ENCODE measurements around the gene KCNJ5. TPM values are rescaled to one million over a fixed set of nuclear protein-coding genes. Genes with fewer than 3 reads are reported as not detected.

Gene KCNJ5
- polyA plus RNA-seq, 2 of the 4 experiments (the other 2 are of a cell fraction) = 0.04 TPM; not detected in 1

GRCh38 chr11:128879817-128880216 lies 11.3 kb upstream of the KCNJ5 start:
- WGBS (ENCODE audit: missing lambda C conversion rate) = 73% methylated on average over 10 of the region's 12 CpGs
- DNase-seq (ENCODE audit: low read depth in 1 of 2, low spot score in 1 of 2) = no peak

GRCh38 chr11:128881221-128881620 lies 9.9 kb upstream of the KCNJ5 start:
- no peak for ATAC-seq
- no peaks in the 10 kb centered on the region for H3K4me1 ChIP-seq
- 48% methylated on average over 8 of the region's 8 CpGs for WGBS (ENCODE audit: missing lambda C conversion rate)

More at GRCh38 chr11:128879817-128880216, 11.3 kb upstream of the KCNJ5 start:
- ATAC-seq = no peak
- ChIA-PET POLR2A (no interaction called here), CTCF (interaction anchor here (3.2 kb wide), 1 partner anchor 76 kb away, joined by 26 read pairs; no protein-coding TSS in a partner anchor)
- no peak for TF ChIP-seq ZNF302 (CRISPR knock-in tag; IDR thresholded peaks at IDR 0.05)
- TF ChIP-seq POLR2AphosphoS2 (conservative IDR thresholded peaks at IDR 0.05; ENCODE audit: low read length) = no peak
- TF ChIP-seq HMGXB4 (CRISPR knock-in tag; IDR thresholded peaks at IDR 0.05; ENCODE audit: borderline replicate concordance) = no peak
- H3K4me3 ChIP-seq = no peak overlapping the region
- FAIRE-seq = no peak
- H3K27ac ChIP-seq = no peak overlapping the region
- no peaks in the 10 kb centered on the region for H3K4me1 ChIP-seq
- H3K9me3 ChIP-seq = no peaks in the 10 kb centered on the region
- H3K4me2 ChIP-seq = no peak overlapping the region

GRCh38 chr11:128882451-128882850 lies 8.7 kb upstream of the KCNJ5 start:
- DNase-seq (ENCODE audit: low read depth in 1 of 2, low spot score in 1 of 2) (no peak), FAIRE-seq (no peak), ATAC-seq (no peak)
- H3K4me1 ChIP-seq = no peaks in the 10 kb centered on the region
- no peaks in the 10 kb centered on the region for H3K9me3 ChIP-seq
- 29% methylated on average over 5 of the region's 5 CpGs for WGBS (ENCODE audit: missing lambda C conversion rate)
- no peak for TF ChIP-seq RAD21 (conservative IDR thresholded peaks at IDR 0.05 in 1 of 2, IDR thresholded peaks at IDR 0.05 in 1 of 2)
- no peak for TF ChIP-seq CBX2 (IDR thresholded peaks at IDR 0.05; ENCODE audit: borderline replicate concordance, low read depth)
- no peak for TF ChIP-seq RARB (CRISPR knock-in tag; IDR thresholded peaks at IDR 0.05)
- no peak for TF ChIP-seq SMC3 (IDR thresholded peaks at IDR 0.05)
- TF ChIP-seq KDM1A (IDR thresholded peaks at IDR 0.05; ENCODE audit: low read depth) = no peak
- H3K27ac ChIP-seq = no peak overlapping the region
- H3K4me3 ChIP-seq = no peak overlapping the region
- CTCF ChIA-PET = interaction anchor here (0.7 to 1.2 kb wide), 3 partner anchors 21 to 74 kb away, joined by 3 to 6 read pairs (median 3); no protein-coding TSS in a partner anchor
- no peak overlapping the region for H3K4me2 ChIP-seq
- POLR2A ChIA-PET = no interaction called here

More at GRCh38 chr11:128881221-128881620, 9.9 kb upstream of the KCNJ5 start:
- FAIRE-seq (no peak), DNase-seq (ENCODE audit: low read depth in 1 of 2, low spot score in 1 of 2) (no peak)
- CTCF ChIA-PET = interaction anchor here (1.2 to 3.2 kb wide), 2 partner anchors 73 to 75 kb away, joined by 6 to 26 read pairs; no protein-coding TSS in a partner anchor
- TF ChIP-seq PBX3 (IDR thresholded peaks at IDR 0.05) (no peak), CBX2 (IDR thresholded peaks at IDR 0.05; ENCODE audit: borderline replicate concordance, low read depth) (no peak), CTCF (IDR thresholded peaks at IDR 0.05) (no peak), MAFK (IDR thresholded peaks at IDR 0.05; ENCODE audit: partially characterized antibody) (no peak), RCOR1 (IDR thresholded peaks at IDR 0.05; ENCODE audit: low read depth, low read length) (no peak), KDM1A (IDR thresholded peaks at IDR 0.05; ENCODE audit: low read depth) (no peak), NFE2L2 (conservative IDR thresholded peaks at IDR 0.05; ENCODE audit: low read length) (no peak), NR3C1 (IDR thresholded peaks at IDR 0.05) (no peak), POLR2AphosphoS2 (conservative IDR thresholded peaks at IDR 0.05; ENCODE audit: low read length) (no peak), JUNB (IDR thresholded peaks at IDR 0.05) (no peak)
- Histone ChIP-seq H3K4me2 (no peak overlapping the region), H3K27ac (no peak overlapping the region), H3K9me3 (no peaks in the 10 kb centered on the region), H3K4me3 (no peak overlapping the region)
- POLR2A ChIA-PET = no interaction called here

Measured in A549 (cell line).